IMR-90 (cell line): ENCODE measurements around the gene ATP10D. TPM values are rescaled to one million over a fixed set of nuclear protein-coding genes. Genes with fewer than 3 reads are reported as not detected.

Experiments used
- ATAC-seq: fragments of 200-7000 bp; cut with Tn5 transposase; 2 replicates; pipeline ENCODE4 v1.9.1; 2020; ENCODE audit warnings: low read depth, mild to moderate bottlenecking, moderate library complexity
- BruUV-seq: library from RNA; stranded (reverse); fragments of 400-500 nt; replicated peaks from 2 replicates; lab custom pipeline; 2021; lab: Mats Ljungman, UMichigan
- CTCF ChIA-PET: fragments of 300-600 bp; formaldehyde crosslinking; extraction: SDS; loops from one replicate; lab custom pipeline; 2021; ENCODE audit warnings: antibody characterized with exemption; lab: Yijun Ruan, JAX
- POLR2A ChIA-PET: fragments of 300-600 bp; sonication (Branson Sonifier 250); formaldehyde crosslinking; loops from one replicate; lab custom pipeline; 2022; ENCODE audit warnings: antibody characterized with exemption; ENCODE audit not compliant: unreplicated experiment; lab: Charles Lee
- DNase-seq: peaks from one replicate; pipeline ENCODE4 v3.0.0; 2013
- H2AFZ ChIP-seq: replicated peaks from 2 replicates; pipeline ENCODE3; 2013; ENCODE audit warnings: low read length, mild to moderate bottlenecking; ENCODE audit not compliant: poor library complexity
- H2AK5ac ChIP-seq: 2 replicates; pipeline ENCODE4 v1.6.1; 2013; ENCODE audit warnings: low read depth, low read length, inconsistent platforms
- H2AK9ac ChIP-seq: replicated peaks from 2 replicates; pipeline ENCODE3; 2013; ENCODE audit warnings: mild to moderate bottlenecking, low read depth, low read length, moderate library complexity; ENCODE audit not compliant: poor library complexity
- H2BK120ac ChIP-seq: 2 replicates; pipeline ENCODE4 v1.6.1; 2013; ENCODE audit warnings: low read depth, low read length, inconsistent platforms
- H2BK15ac ChIP-seq: 3 replicates; pipeline ENCODE4 v1.6.1; 2013; ENCODE audit warnings: low read depth, low read length, inconsistent platforms
- H2BK20ac ChIP-seq: 2 replicates; pipeline ENCODE4 v1.6.1; 2013; ENCODE audit warnings: low read depth, mild to moderate bottlenecking, inconsistent platforms, low read length, moderate library complexity
- H2BK5ac ChIP-seq: 2 replicates; pipeline ENCODE4 v1.6.1; 2013; ENCODE audit warnings: mild to moderate bottlenecking, low read depth, low read length, inconsistent platforms; ENCODE audit not compliant: poor library complexity, severe bottlenecking
- H3K14ac ChIP-seq: replicated peaks from 2 replicates; pipeline ENCODE4 v1.6.1; 2013; ENCODE audit warnings: low read depth, low read length, inconsistent platforms
- H3K18ac ChIP-seq: 2 replicates; pipeline ENCODE4 v1.6.1; 2013; ENCODE audit warnings: low read depth, low read length, control low read depth
- H3K23ac ChIP-seq: 2 replicates; pipeline ENCODE4 v1.6.1; 2013; ENCODE audit warnings: low read depth, low read length, inconsistent platforms
- H3K27ac ChIP-seq: 2 replicates; pipeline ENCODE4 v1.5.1; 2013; ENCODE audit warnings: mild to moderate bottlenecking, control low read depth, low read length; ENCODE audit not compliant: insufficient read depth
- H3K27me3 ChIP-seq: 2 replicates; pipeline ENCODE4 v1.6.1; 2013; ENCODE audit warnings: low read length; ENCODE audit not compliant: control insufficient read depth, insufficient read depth
- H3K36me3 ChIP-seq: 2 replicates; pipeline ENCODE4 v1.6.1; 2013; ENCODE audit warnings: low read length, mixed read lengths; ENCODE audit not compliant: control insufficient read depth, insufficient read depth
- H3K4ac ChIP-seq: 2 replicates; pipeline ENCODE4 v1.6.1; 2013; ENCODE audit warnings: low read depth, low read length, inconsistent platforms
- H3K4me1 ChIP-seq: 2 replicates; pipeline ENCODE4 v1.6.1; 2013; ENCODE audit warnings: low read length, mixed read lengths; ENCODE audit not compliant: control insufficient read depth, insufficient read depth
- H3K4me2 ChIP-seq: 2 replicates; pipeline ENCODE4 v1.6.1; 2013; ENCODE audit warnings: low read depth, mild to moderate bottlenecking, control low read depth, low read length, moderate library complexity
- H3K4me3 ChIP-seq: 2 replicates; pipeline ENCODE4 v1.5.1; 2013; ENCODE audit warnings: low read depth, mild to moderate bottlenecking, control low read depth, low read length, moderate library complexity; ENCODE audit not compliant: insufficient read depth
- H3K56ac ChIP-seq: 2 replicates; pipeline ENCODE4 v1.6.1; 2013; ENCODE audit warnings: low read length, inconsistent platforms; ENCODE audit not compliant: insufficient read depth; ENCODE audit errors: extremely low read depth
- H3K79me1 ChIP-seq, 2 experiments: 2 replicates each; pipeline ENCODE4 v1.6.1; 2013; ENCODE audit warnings: low read length in 2 of 2, inconsistent platforms in 1 of 2, low read depth in 1 of 2
- H3K9ac ChIP-seq: 2 replicates; pipeline ENCODE4 v1.6.1; 2013; ENCODE audit warnings: low read depth, low read length, control low read depth
- H3K9me1 ChIP-seq: 2 replicates; pipeline ENCODE4 v1.6.1; 2013; ENCODE audit warnings: low read length, inconsistent platforms; ENCODE audit not compliant: insufficient read depth
- H3K9me3 ChIP-seq: 2 replicates; pipeline ENCODE4 v1.6.1; 2013; ENCODE audit warnings: low read length; ENCODE audit not compliant: control insufficient read depth, insufficient read depth
- H4K20me1 ChIP-seq: 2 replicates; pipeline ENCODE4 v1.6.1; 2013; ENCODE audit warnings: low read length, inconsistent platforms; ENCODE audit not compliant: insufficient read depth
- H4K5ac ChIP-seq: 2 replicates; pipeline ENCODE4 v1.6.1; 2013; ENCODE audit warnings: mild to moderate bottlenecking, low read depth, low read length, control low read depth
- H4K8ac ChIP-seq, 2 experiments: 2 replicates each; pipeline ENCODE4 v1.6.1; 2013; ENCODE audit warnings: low read depth in 2 of 2, low read length in 2 of 2, control low read depth in 1 of 2, inconsistent platforms in 1 of 2
- H4K91ac ChIP-seq: 2 replicates; pipeline ENCODE4 v1.6.1; 2013; ENCODE audit warnings: low read depth, low read length, inconsistent platforms; ENCODE audit not compliant: insufficient read depth
- SMC3 ChIP-seq: fragments of 150-350 bp; IDR thresholded peaks from 2 replicates; pipeline ENCODE4 v1.6.1; 2016; ENCODE audit warnings: low read depth, mild to moderate bottlenecking, antibody characterized with exemption, low read length, moderate library complexity
- WGBS, 2 experiments: methylation state at CpG; one replicate each; pipeline versions ENCODE4 v1.1.5 to v1.1.7; 2013; ENCODE audit warnings: missing lambda C conversion rate in 2 of 2; ENCODE audit not compliant: insufficient read length in 1 of 2; ENCODE audit errors: extremely low coverage in 2 of 2; 5-methylcytosine and 5-hydroxymethylcytosine counted together
- dilution Hi-C: fragments of 300-500 bp; cut with HindIII; formaldehyde crosslinking; loops from one replicate; pipeline ENCODE4 v1.14.3; 2018; ENCODE audit warnings: low sequenced_read_pairs; ENCODE audit not compliant: unreplicated experiment
- in situ Hi-C: fragments of 300-500 bp; cut with MboI; formaldehyde crosslinking; loops from 3 replicates; pipeline ENCODE4 v1.14.3; 2019; ENCODE audit warnings: low sequenced_read_pairs, inconsistent platforms, mixed read lengths
- intact Hi-C: fragments of 100-400 bp; cut with micrococcal nuclease; formaldehyde crosslinking; loops from 2 replicates; pipeline ENCODE4 v1.10.0; 2022
- polyA plus RNA-seq, 3 experiments: library from polyadenylated mRNA; depleted of rRNA; stranded (reverse); fragments of >200 nt; gene quantifications; 2 replicates each; pipeline ENCODE4 v1.2.3, GENCODE V29; 2012; ENCODE audit warnings: low replicate concordance in 1 of 3
- total RNA-seq: library from RNA; depleted of rRNA; stranded (reverse); fragments of >200 nt; gene quantifications from 2 replicates; pipeline ENCODE4 v1.2.3, GENCODE V29; 2012

The ATP10D gene
- total and polyA plus RNA-seq, 2 of the 4 experiments (the other 2 are of a cell fraction), result 28.9 to 135 TPM

GRCh38 chr4:47465004-47465403, 20.1 kb upstream of the ATP10D start:
- no peak overlapping the region for H3K23ac ChIP-seq
- no peak overlapping the region for H3K4me3 ChIP-seq
- H2BK15ac ChIP-seq, result no peak overlapping the region
- no peaks in the 10 kb centered on the region for H4K20me1 ChIP-seq
- dilution Hi-C loops, result no loop called here
- H3K9me1 ChIP-seq, result peaks cover 5% of the 10 kb centered on the region
- no peak overlapping the region for H3K14ac ChIP-seq
- no peak overlapping the region for H2BK5ac ChIP-seq
- CTCF ChIA-PET, result interaction anchor here (0.6 kb wide), 1 partner anchor 533 kb away, joined by 3 read pairs; no protein-coding TSS in a partner anchor
- POLR2A ChIA-PET, result no interaction called here
- ATAC-seq, result no peak
- no peak for DNase-seq
- no TSS peak for BruUV-seq
- H2AFZ ChIP-seq, result no peak overlapping the region
- no peak overlapping the region for H3K4ac ChIP-seq
- no peak overlapping the region for H2AK9ac ChIP-seq
- peaks cover 15 to 16% of the 10 kb centered on the region in 2 experiments for H3K79me1 ChIP-seq
- H3K4me1 ChIP-seq, result peaks cover 3% of the 10 kb centered on the region; the same call in 1 of the 2 replicates
- H3K27ac ChIP-seq, result no peak overlapping the region
- H3K27me3 ChIP-seq, result no peaks in the 10 kb centered on the region
- H2BK20ac ChIP-seq, result no peak overlapping the region
- no peaks in the 10 kb centered on the region for H3K9me3 ChIP-seq
- no peak overlapping the region for H4K91ac ChIP-seq
- in situ Hi-C loops, result no loop called here
- no CpG with 5 or more reads among the region's 2 CpGs for WGBS, 2 experiments
- intact Hi-C loops, result no loop called here
- H3K18ac ChIP-seq, result no peak overlapping the region
- H2AK5ac ChIP-seq, result no peak overlapping the region
- H4K8ac ChIP-seq, result no peak overlapping the region
- H2BK120ac ChIP-seq, result no peak overlapping the region
- H3K36me3 ChIP-seq, result no peaks in the 10 kb centered on the region
- no peak for TF ChIP-seq SMC3
- H3K9ac ChIP-seq, result no peak overlapping the region
- H3K56ac ChIP-seq, result no peak overlapping the region
- no peak overlapping the region for H3K4me2 ChIP-seq
- H4K5ac ChIP-seq, result no peak overlapping the region
